ENCODE results near the gene TRABD2B. TPM values are rescaled to one million over a fixed set of nuclear protein-coding genes. Genes with fewer than 3 reads are reported as not detected.

TRABD2B gene
- total RNA-seq, 1 experiment from 2014 or later: 0.06 TPM

DNA sequence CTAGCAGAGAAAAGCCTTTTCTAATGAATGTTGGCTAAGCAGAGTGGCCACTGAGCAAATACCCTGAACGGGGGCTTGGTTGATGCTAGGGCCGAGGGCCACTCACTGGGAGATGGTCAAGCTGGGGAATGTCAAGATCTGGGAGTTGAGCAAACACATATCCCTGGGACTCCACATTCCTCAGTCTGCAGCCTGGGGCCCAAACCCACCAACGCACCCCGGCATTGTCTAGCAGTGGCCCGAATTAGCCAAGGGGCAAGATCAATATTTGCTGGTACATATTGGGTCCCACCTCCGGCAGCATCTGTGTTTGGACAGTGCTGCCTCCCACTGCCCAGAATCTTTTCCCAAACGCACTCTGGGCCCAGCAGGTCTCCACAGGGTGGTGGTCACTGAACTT is 144.1 kb downstream of the TRABD2B start:
- DNase-seq (ENCODE audit: low spot score): no peak

DNA sequence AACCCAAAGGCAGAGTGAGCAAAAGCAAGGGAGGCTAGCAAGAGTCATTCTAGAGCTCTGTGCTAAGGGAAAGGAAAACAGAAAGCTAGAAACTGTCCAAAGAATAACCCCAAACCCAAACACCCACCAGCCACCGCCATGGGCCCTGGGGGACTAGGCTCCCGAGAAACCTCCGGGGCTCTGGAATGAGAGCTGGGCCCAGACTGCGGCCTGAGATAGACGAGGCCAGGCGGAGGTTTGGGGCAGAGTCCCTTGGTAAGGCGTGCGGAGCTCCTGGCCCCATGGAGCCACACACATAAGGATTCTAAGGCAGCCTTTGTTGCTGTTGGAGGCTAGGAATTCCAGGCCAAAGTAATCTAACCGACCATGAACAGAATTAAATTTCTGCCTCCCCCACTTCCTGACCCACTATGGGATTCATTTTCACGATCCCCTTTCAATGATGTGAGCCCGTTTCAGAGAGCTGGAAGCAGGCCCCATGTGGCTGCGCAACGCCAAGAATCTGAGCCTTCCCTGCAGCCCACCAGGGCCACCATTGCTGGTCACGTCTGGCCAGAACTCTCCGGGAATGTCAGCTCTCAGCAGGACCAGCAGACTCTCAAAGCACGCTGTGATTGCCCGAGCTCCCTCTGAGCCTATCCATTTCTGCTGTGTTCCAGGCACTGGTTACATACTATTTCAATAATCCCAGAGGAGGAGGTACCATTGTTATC is 145.0 kb downstream of the TRABD2B start:
- no peak for DNase-seq (ENCODE audit: low spot score)

DNA sequence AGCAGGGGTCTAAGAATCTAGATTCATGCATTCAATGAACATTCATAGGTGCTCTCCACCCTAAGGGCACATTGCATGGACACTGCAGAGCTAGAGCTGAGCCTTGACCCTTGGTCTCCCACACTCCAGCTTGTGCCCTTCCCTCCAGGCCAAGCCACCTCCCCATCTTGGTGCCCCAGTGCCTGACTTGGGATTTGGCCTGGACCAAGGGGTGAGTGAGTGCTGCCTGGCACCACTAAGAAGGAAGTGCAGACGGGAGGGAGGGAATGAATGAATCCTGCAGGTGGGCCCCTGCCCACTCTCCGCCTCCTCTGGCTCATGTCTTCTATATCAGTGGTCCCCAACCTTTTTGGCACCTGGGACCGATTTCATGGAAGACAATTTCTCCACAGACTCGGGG is 146.7 kb downstream of the TRABD2B start:
- DNase-seq (ENCODE audit: low spot score): no peak

DNA sequence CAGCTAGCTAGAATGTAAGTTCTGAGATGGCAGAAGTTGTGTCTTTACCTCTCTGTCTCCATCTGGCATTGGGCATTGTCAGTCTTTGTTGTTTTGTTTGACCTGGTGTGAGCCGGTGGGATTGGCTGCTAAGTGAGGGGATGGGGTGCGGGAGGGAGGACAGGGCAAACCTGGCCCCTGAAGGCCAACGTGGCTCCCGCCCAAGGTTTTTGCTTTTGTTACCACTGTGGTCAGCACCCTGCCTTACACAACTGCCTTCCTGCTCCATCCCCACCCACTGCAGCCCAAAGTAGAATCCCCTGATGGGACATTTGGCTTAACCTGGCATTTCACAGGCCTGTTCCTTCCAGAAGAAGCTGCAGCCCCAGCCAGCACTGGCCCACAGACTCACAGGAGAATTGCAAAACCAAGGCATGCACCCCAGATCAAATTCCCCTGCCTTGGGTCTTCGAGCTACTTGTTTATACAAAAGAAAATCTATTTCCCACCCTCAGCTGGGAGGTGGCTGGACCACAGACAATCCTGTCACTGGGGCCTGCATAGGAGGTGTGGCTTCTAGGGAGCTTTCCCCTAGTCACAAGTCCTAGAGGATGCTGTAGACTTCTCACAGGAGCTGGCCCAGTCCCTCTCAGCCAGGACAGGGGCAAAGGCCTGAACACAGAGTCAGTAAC is 147.5 kb downstream of the TRABD2B start:
- DNase-seq (ENCODE audit: low spot score): no peak

DNA sequence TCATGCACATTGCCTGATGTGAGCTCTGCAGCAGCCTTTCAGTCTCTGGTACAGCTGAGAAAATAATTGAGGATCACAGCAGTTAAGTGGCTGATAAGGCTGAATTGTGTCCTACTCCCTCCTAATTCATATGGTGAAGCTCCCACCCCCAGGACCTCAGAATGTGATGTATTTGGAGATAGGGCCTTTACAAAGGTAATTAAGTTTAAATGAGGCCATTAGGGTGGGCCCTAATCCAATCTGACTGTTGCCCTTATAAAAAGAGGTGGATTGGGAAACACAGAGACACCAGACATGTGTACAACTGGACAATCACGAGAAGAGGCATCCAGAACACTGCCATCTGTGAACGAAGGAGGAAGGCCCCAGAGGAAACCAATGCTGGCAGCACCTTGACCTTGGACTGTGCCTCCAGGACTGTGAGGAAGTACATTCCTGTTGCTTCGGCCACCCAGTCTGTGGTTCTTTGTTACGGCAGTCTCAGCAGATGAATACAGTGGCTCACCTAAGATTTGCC is 148.1 kb downstream of the TRABD2B start:
- no peak for DNase-seq (ENCODE audit: low spot score)

DNA sequence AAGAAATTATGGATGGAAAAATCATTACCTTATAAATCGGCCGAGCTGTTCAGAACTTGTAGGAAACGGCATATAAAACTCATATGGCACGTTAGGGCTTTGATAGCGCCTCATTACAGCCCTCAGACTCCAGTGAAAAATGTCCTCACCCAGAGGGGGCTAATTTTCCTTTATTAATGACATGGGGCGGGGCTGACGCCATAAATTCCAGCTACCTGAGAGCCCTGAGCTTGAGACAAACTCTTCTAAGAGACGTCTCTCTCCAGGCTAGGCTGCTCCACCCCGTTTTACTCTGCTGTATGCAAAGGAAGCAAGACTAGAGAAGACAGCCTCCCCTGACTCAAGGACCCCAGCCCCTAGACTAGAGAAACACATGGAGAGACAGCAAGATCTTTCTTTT is 149.4 kb downstream of the TRABD2B start:
- DNase-seq (ENCODE audit: low spot score): no peak

DNA sequence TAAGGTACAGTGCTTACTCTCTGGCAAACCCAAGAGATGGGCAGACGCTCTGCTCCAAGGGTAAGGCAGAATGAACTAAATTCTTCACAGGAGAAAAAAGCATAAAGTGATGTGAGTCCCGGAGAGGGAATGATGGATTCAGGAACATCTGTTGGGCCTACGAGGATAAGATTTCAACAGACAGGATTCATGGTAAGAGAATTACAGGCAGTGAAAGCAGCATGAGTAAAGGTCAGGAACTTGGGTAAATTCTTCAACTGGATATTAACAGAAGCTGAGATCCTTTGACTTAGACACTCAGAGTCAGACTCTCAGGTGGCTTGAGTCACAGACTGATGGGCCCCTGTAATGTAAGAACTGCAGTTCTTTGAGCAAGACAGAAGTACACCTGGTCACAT is 152.6 kb downstream of the TRABD2B start:
- no peak for DNase-seq (ENCODE audit: low spot score)

DNA sequence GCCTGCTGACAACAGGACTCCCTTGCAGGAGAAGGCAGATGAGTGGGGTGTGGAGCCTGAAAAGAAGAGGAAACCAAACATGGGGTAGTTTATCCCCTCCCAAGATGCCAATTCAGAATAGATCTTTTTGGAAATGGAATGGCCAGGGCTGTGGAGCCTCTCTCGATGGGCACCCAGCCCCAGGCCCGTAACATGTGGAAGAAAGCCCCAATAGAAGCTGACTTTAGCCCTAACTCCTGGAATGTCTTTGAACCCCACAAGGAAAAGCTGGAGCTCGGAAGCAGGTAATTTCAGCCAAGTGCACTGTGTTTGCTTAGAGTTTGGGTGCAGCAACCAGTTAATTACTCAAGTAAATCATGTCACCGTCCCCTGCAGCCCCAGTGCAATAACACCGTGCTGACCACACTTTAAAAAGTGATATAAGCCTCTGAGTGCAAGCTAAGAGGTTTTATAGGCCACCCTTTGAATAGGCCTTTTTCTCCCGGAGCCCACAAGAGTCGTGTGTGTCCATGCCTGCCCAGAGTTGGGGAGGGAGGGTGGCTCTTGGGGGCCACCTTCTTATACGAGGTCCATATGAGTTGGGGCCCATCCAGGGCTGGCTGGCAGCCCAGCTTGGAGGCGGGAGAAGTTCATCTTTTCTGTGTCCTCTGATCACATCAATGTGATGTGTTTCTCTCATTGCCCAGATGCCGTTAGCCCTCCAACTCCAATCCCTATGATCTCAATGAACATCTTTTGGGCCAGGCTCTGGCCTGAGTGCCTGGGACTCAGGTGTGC is 153.2 kb downstream of the TRABD2B start:
- DNase-seq (ENCODE audit: low spot score): no peak

DNA sequence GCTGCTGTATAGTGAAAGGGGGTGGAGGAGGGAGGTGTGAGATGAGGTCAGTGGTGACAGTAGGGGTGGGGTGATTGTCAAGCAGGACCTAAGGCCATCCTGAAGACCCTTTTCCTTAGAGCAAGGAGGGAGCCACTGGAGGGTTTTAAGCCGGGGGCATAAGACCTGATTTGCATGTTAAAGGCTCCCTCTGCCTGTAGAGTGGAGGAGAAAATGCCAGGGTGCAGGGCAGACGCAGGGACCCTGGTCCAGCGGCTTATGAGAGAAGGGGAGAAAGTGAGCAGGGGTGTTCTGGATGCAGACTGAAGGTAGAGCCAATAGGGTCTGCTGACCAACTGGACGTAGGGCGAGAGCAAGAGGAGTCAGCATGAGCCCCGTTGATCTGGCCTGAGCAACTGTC is 154.1 kb downstream of the TRABD2B start:
- no peak for DNase-seq (ENCODE audit: low spot score)

DNA sequence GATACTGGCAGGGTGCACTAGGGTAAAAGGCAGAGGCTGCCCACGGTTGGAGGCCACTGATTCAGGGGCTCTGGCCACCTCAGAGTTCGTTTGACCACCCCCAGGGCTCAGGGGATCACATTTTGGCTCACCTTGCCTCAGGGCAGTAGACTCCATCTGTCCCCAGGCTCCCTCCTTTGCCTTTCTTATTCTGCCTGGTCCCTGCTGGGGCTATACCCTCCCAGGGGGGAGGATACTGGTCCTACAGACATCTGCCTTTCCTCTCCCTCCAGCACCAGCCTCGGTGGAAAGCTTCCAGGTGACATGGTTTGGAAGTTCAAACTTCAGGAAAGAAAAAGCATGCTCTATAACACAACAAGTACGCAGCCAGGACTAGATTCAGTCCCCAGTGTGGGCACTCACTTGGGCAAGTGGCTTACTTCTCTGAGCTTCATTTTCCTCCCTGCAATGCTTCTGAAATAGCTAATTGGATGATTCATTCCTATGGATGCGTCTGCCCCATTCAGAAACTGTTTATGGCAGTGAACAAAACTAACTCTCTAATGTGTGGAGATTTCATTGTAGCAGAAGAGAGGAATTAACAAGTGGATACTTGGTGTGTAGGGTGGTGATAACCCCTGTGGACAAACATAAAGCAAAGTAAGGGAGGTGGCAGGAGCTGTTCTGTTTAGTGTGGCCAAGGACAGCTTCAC is 154.8 kb downstream of the TRABD2B start:
- no peak for DNase-seq (ENCODE audit: low spot score)

DNA sequence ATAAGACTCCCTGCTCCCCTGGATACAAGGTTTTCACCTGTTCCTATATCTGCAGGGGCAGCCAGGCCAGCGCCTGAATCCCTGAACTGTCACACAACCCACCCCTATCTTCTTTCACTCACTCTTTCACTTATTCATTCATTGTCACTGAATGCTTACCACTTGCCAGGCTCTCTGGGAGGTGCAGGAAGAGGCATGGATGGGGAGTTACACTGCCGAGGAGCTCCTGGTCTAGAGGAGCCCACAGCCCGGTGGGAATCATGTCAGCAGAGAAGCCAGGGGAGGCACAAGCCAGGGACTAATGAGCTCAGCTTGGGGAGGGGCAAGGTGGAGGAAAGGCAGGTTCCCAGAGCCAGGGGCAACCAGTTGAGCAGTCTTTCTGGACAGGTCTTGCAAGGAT is 155.8 kb downstream of the TRABD2B start:
- DNase-seq (ENCODE audit: low spot score): no peak

DNA sequence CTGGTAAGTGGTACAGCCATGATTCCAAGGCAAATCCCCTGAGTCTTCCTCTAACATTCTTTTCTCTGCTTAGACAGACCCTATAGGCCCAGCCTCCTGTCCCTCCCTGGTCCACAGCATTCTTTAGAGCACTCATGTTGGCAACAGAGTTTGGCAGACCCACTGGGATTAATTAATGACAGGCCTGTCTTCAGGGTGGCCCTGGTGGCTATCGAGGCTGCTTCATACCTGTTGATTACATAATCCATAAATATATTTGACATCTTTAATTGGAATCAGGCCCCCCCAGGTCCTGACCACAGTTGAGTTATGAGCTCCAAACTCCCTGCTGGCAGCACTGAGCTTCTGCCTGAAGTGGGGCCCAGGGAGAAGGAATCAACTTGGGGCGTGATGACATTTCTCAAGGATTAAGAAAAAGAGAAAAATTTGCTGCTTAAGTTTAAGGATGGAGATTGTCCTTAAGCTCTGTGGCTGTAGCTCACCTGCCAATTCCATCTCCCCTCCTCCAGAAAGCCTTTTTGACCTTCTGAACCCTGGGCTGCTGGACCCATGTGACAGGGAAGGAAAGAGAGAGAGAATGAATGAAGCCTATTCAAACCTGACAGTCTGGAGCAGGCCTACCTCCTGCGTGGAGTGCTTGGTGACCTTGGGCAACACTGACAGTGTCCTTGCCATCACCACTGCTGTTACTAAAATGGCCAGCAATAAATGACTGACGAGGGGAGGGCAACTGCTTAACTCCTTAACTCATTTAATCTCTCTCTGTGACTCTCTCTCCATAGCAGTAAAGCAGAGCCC is 156.6 kb downstream of the TRABD2B start:
- no peak for DNase-seq (ENCODE audit: low spot score)

DNA sequence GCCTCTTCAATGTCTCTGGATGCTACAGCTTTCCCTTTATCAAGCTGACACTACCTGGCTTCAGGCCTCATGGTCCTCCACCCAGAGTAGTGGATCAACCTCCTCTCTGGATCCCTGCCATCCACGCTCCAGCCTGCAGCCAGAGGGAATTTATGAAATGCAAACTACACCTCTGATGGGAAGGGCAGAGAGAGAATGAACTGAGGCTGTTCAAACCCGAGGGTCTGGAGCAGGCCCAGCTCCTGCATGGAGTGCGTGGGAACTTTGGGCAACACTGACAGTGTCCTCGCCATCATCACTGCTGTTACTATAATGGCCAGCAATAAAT is 157.8 kb downstream of the TRABD2B start:
- DNase-seq (ENCODE audit: low spot score): no peak

DNA sequence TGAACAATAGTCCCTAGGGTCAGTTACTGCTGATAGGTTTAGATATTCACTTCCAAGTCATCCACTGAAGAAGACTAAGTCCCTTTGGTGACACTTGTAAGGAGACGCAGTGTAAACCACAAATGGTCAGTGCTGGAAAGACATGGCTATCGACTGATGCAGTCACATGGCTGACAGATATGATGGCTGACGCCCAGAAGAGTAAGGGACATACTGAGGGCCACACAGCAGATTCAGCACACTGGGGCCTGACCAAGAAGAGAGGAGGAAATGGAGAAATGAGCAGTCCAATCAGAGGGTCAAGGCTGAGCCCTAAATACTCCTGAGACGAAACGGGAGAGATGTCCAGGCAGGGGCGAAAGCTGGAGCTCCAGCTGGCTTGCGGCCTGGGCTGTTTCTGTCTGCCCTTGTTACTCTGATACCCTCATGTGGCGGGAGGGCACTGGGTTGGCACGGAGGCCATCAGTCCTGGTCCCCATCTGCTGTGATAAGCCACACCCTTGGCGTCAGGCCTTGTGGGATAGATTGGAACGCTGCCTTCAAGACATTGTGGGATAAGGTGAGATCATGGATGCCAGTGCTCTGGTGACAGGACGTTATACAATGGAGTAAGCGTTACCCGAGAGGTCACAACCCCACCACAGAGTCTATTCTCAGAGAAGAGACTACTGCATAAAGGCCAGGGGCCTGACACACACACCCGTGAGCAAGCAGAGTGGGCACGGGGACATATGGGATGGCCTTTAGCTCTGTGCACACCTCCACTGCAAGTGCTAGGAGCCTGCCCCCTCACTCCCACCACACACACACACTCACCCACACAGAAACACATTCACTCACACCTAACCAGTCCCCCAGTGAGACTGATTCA is 158.4 kb downstream of the TRABD2B start:
- DNase-seq (ENCODE audit: low spot score): no peak

DNA sequence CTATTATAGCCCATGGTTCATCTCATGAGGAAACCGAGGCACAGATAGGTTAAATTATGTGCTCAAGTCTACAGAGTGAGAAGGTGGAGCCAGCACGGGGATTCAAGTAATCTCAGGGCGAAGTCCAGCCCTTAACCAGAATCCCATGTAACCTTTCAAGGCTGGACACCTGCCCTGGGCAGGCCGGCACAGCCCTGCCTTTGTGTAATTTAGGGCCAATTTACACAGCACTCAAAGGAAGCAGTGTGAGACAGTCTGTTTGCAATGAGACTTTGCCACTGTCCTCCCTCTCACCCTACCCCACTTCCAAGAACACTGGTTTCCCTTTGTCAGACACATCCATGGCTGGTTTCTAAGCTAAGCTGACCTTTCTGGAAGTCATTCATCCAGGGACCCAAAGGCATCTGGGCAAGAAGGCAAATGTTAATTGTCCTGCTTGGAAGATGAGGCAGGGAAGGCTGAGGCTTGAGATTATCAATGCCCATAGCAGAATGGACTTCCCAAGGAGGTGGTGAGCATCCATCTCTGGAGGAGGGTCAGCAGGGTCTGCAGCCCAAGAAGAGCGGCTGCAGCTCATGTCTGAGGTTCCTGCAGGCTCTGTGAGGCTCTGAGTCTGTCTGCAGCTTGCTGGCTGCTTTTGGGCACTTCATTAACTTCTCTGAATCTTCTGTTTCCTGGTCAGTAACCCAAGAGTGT is 159.2 kb downstream of the TRABD2B start:
- DNase-seq (ENCODE audit: low spot score): no peak

DNA sequence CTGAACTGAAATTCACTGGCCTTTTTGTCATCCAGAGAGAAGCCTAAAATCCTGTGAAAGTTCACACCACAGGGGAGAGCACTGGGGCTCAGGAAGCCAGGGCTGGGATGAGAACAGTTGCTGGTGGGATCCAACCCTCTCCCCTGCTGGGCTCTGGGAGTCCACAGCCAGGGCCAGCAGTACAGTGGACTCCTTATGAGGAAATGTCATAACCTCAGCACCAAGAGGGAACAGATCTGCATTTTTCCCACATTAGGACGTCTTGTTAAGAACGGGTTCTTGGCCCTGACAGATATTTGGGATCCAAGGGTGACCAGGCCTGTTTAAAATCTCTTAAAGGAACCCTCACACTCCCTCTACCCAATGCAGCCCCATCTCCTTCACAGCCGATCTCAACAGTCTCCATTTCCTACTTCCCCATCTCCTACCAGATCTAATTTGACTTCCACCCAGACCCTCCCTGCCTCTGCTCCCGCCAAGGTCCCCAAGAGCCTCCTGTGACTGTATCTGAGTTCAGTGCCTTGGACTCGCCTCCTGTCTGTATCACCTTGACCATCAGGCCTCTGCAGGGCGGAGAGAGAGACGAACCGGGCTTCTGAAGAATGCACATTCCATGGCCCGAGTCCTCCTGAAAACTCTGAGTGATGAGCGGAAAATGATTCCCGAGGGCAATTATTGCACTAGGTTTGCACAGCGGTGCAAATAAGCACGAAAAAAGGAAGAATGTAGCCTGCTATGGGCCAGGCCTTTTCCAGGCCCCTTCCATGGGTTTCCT is 159.9 kb downstream of the TRABD2B start:
- DNase-seq (ENCODE audit: low spot score): no peak

DNA sequence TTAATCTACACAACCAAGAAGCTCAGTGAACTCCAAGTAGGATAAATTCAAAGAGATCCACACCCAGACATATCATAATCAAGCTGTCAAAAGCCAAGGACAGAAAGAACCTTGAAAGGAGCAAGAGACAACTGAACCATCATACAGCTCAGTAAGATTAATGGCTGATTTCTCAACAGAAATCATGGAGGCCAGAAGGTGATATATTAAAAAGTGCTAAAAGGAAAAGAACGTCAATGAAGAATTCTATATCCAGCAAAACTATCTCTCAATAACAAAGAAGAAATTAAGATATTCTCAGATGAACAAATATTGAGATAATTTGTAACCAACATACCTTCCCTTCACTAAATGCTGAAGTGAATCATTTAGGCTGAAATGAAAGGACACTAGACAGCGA is 161.8 kb downstream of the TRABD2B start:
- DNase-seq (ENCODE audit: low spot score): no peak

DNA sequence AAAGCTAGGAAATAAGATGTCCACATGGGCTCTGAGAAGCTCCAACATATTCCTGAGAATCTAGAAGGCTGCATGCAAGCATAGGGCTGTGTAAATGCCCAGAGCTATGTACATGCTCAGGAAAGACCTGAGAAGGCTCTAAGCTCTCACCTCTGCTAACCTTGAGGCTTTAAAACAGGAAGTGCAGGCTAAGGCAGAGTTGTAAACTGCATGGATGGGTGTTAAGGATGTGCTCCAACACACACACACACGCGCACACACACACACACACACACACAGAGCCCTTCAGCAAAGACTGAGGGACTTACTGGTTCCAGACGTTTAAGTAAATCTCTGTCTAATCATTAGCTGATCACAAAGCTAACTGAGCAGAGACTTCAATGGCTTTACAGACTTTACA is 162.9 kb downstream of the TRABD2B start:
- DNase-seq (ENCODE audit: low spot score): no peak

All from H4 (cell line).